ENCODE measurements around the gene FAM20C.

The FAM20C gene

DNA sequence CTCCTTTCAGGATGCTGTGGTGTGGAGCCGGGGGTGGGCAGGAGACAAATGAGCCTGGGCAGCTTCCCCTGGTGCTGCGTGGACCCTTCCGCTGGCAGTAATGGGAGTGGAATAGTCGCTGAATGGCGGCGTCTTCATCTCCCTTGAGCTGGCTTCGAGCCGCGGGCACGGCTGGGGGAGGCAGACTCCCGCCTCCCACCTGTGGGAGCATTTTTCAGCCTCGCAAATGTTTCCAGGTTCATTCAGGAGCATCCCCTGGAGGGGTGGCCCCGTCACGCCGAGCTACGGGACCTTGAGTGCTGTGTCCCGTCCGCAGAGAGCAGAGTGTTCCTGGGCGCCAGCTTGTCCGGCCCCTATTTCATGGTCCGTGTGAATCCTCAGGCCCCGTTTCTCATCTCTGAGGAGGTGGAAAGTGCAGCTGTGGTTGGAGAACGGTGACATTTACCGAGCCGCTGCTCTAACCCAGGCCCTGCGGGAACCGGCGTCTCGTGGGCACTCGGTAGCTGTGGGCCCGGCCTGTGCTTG, 18.1 kb downstream of the FAM20C start:
- H2AK5ac ChIP-seq (ENCODE audit: low read length, severe bottlenecking) = peak overlapping the region; percentile 75
- no peak overlapping the region for H3K14ac ChIP-seq (ENCODE audit: low read length in 2 of 2)
- no peak overlapping the region for H2BK120ac ChIP-seq (ENCODE audit: low read depth, low read length)
- H3K4me3 ChIP-seq (ENCODE audit: insufficient read depth in 1 of 2, low read depth in 1 of 2, low read length in 2 of 2) = no peak overlapping the region
- H3K27me3 ChIP-seq (ENCODE audit: control insufficient read depth in 1 of 2, insufficient read depth in 1 of 2, low read length in 2 of 2) = no peaks in the 10 kb centered on the region
- peaks cover 40% of the 10 kb centered on the region for H3K4me1 ChIP-seq (ENCODE audit: control insufficient read depth, insufficient read depth, low read depth, low read length)
- DNase-seq = no peak
- H2BK15ac ChIP-seq (ENCODE audit: low read depth, poor library complexity, severe bottlenecking) = no peak overlapping the region
- no peak overlapping the region for H2AFZ ChIP-seq (ENCODE audit: low read depth, low read length)
- no peak overlapping the region for H3K9ac ChIP-seq (ENCODE audit: low read length)
- no peak overlapping the region for H2BK5ac ChIP-seq (ENCODE audit: low read depth, low read length, poor library complexity, severe bottlenecking)
- WGBS = 93% methylated on average over 26 of the region's 31 CpGs
- H2BK12ac ChIP-seq (ENCODE audit: low read length in 2 of 2) = no peak overlapping the region
- no peak overlapping the region for H3K4ac ChIP-seq (ENCODE audit: low read depth in 1 of 2, low read length in 2 of 2)
- H4K91ac ChIP-seq (ENCODE audit: low read length) = no peak overlapping the region
- no peaks in the 10 kb centered on the region for H3K9me3 ChIP-seq (ENCODE audit: control insufficient read depth, low read length)
- H3K36me3 ChIP-seq (ENCODE audit: control insufficient read depth in 1 of 2, insufficient read depth in 2 of 2, low read depth in 1 of 2, low read length in 2 of 2) = peaks cover 44 to 80% of the 10 kb centered on the region in 2 experiments
- H3K23ac ChIP-seq (ENCODE audit: low read length in 2 of 2) = no peak overlapping the region
- H3K4me2 ChIP-seq (ENCODE audit: low read length, poor library complexity, severe bottlenecking) = no peak overlapping the region
- H3K27ac ChIP-seq (ENCODE audit: low read length, poor library complexity, severe bottlenecking) = no peak overlapping the region
- no peak overlapping the region for H4K8ac ChIP-seq (ENCODE audit: low read length)
- H3K18ac ChIP-seq (ENCODE audit: low read depth in 1 of 2, low read length in 2 of 2) = peak overlapping the region; percentile 4 to 21
- H3K79me1 ChIP-seq (replicated peaks; ENCODE audit: low read length, poor library complexity, severe bottlenecking) = peaks cover 27% of the 10 kb centered on the region

- no peak for DNase-seq
- H3K4ac ChIP-seq (ENCODE audit: low read depth in 1 of 2, low read length in 2 of 2) = no peak overlapping the region
- no peak overlapping the region for H2BK15ac ChIP-seq (ENCODE audit: low read depth, poor library complexity, severe bottlenecking)
- no peak overlapping the region for H2BK120ac ChIP-seq (ENCODE audit: low read depth, low read length)
- no peaks in the 10 kb centered on the region for H3K9me3 ChIP-seq (ENCODE audit: control insufficient read depth, low read length)
- no peaks in the 10 kb centered on the region for H3K27me3 ChIP-seq (ENCODE audit: control insufficient read depth in 1 of 2, insufficient read depth in 1 of 2, low read length in 2 of 2)
- H3K14ac ChIP-seq (ENCODE audit: low read length in 2 of 2) = no peak overlapping the region
- WGBS = 93% methylated on average over 19 of the region's 21 CpGs
- peak overlapping the region; percentile 54 for H2AK5ac ChIP-seq (ENCODE audit: low read length, severe bottlenecking)
- H3K4me2 ChIP-seq (ENCODE audit: low read length, poor library complexity, severe bottlenecking) = no peak overlapping the region
- H3K4me3 ChIP-seq (ENCODE audit: insufficient read depth in 1 of 2, low read depth in 1 of 2, low read length in 2 of 2) = no peak overlapping the region
- peaks cover 27% of the 10 kb centered on the region for H3K79me1 ChIP-seq (replicated peaks; ENCODE audit: low read length, poor library complexity, severe bottlenecking)
- H4K8ac ChIP-seq (ENCODE audit: low read length) = no peak overlapping the region
- no peak overlapping the region for H3K9ac ChIP-seq (ENCODE audit: low read length)
- H3K27ac ChIP-seq (ENCODE audit: low read length, poor library complexity, severe bottlenecking) = no peak overlapping the region
- no peak overlapping the region for H3K23ac ChIP-seq (ENCODE audit: low read length in 2 of 2)
- peaks cover 37 to 73% of the 10 kb centered on the region in 2 experiments for H3K36me3 ChIP-seq (ENCODE audit: control insufficient read depth in 1 of 2, insufficient read depth in 2 of 2, low read depth in 1 of 2, low read length in 2 of 2)
- H4K91ac ChIP-seq (ENCODE audit: low read length) = no peak overlapping the region
- H3K18ac ChIP-seq (ENCODE audit: low read depth in 1 of 2, low read length in 2 of 2) = no peak overlapping the region
- peaks cover 40% of the 10 kb centered on the region for H3K4me1 ChIP-seq (ENCODE audit: control insufficient read depth, insufficient read depth, low read depth, low read length)
- H2AFZ ChIP-seq (ENCODE audit: low read depth, low read length) = no peak overlapping the region
- H2BK5ac ChIP-seq (ENCODE audit: low read depth, low read length, poor library complexity, severe bottlenecking) = no peak overlapping the region
- H2BK12ac ChIP-seq (ENCODE audit: low read length in 2 of 2) = no peak overlapping the region
These were observed 18.8 kb downstream of the FAM20C start for GRCh38 chr7:211033-211714.

- Histone ChIP-seq H3K79me1 (replicated peaks; ENCODE audit: low read length, poor library complexity, severe bottlenecking) (peaks cover 26% of the 10 kb centered on the region), H2BK12ac (ENCODE audit: low read length in 2 of 2) (no peak overlapping the region), H3K27ac (ENCODE audit: low read length, poor library complexity, severe bottlenecking) (no peak overlapping the region), H4K8ac (ENCODE audit: low read length) (no peak overlapping the region), H2AK5ac (ENCODE audit: low read length, severe bottlenecking) (peak overlapping the region; percentile 54), H2BK5ac (ENCODE audit: low read depth, low read length, poor library complexity, severe bottlenecking) (no peak overlapping the region), H3K4me1 (ENCODE audit: control insufficient read depth, insufficient read depth, low read depth, low read length) (peaks cover 43% of the 10 kb centered on the region), H2BK120ac (ENCODE audit: low read depth, low read length) (no peak overlapping the region), H3K36me3 (ENCODE audit: control insufficient read depth in 1 of 2, insufficient read depth in 2 of 2, low read depth in 1 of 2, low read length in 2 of 2) (peaks cover 32 to 68% of the 10 kb centered on the region in 2 experiments), H3K27me3 (ENCODE audit: control insufficient read depth in 1 of 2, insufficient read depth in 1 of 2, low read length in 2 of 2) (no peaks in the 10 kb centered on the region), H3K9me3 (ENCODE audit: control insufficient read depth, low read length) (no peaks in the 10 kb centered on the region), H2BK15ac (ENCODE audit: low read depth, poor library complexity, severe bottlenecking) (no peak overlapping the region), H3K18ac (ENCODE audit: low read depth in 1 of 2, low read length in 2 of 2) (no peak overlapping the region), H4K91ac (ENCODE audit: low read length) (no peak overlapping the region), H2AFZ (ENCODE audit: low read depth, low read length) (no peak overlapping the region), H3K14ac (ENCODE audit: low read length in 2 of 2) (no peak overlapping the region), H3K4me3 (ENCODE audit: insufficient read depth in 1 of 2, low read depth in 1 of 2, low read length in 2 of 2) (no peak overlapping the region), H3K4me2 (ENCODE audit: low read length, poor library complexity, severe bottlenecking) (no peak overlapping the region), H3K23ac (ENCODE audit: low read length in 2 of 2) (no peak overlapping the region), H3K9ac (ENCODE audit: low read length) (no peak overlapping the region), H3K4ac (ENCODE audit: low read depth in 1 of 2, low read length in 2 of 2) (no peak overlapping the region)
- DNase-seq = no peak
- 89% methylated on average over 19 of the region's 19 CpGs for WGBS
These were observed 19.3 kb downstream of the FAM20C start for GRCh38 chr7:211715-212058.

GRCh38 chr7:212754-213153, 20.4 kb downstream of the FAM20C start:
- no peak overlapping the region for H3K14ac ChIP-seq (ENCODE audit: low read length in 2 of 2)
- no peak overlapping the region for H3K23ac ChIP-seq (ENCODE audit: low read length in 2 of 2)
- H2BK15ac ChIP-seq (ENCODE audit: low read depth, poor library complexity, severe bottlenecking) = no peak overlapping the region
- H4K8ac ChIP-seq (ENCODE audit: low read length) = no peak overlapping the region
- no peak overlapping the region for H3K4ac ChIP-seq (ENCODE audit: low read depth in 1 of 2, low read length in 2 of 2)
- H3K4me1 ChIP-seq (ENCODE audit: control insufficient read depth, insufficient read depth, low read depth, low read length) = peaks cover 47% of the 10 kb centered on the region
- H3K79me1 ChIP-seq (replicated peaks; ENCODE audit: low read length, poor library complexity, severe bottlenecking) = peaks cover 32% of the 10 kb centered on the region
- no peak overlapping the region for H4K91ac ChIP-seq (ENCODE audit: low read length)
- no peak overlapping the region for H3K4me3 ChIP-seq (ENCODE audit: insufficient read depth in 1 of 2, low read depth in 1 of 2, low read length in 2 of 2)
- H3K27ac ChIP-seq (ENCODE audit: low read length, poor library complexity, severe bottlenecking) = no peak overlapping the region
- H2AFZ ChIP-seq (ENCODE audit: low read depth, low read length) = no peak overlapping the region
- H2BK12ac ChIP-seq (ENCODE audit: low read length in 2 of 2) = no peak overlapping the region
- WGBS = 94% methylated on average over 14 of the region's 14 CpGs
- peaks cover 41 to 72% of the 10 kb centered on the region in 2 experiments for H3K36me3 ChIP-seq (ENCODE audit: control insufficient read depth in 1 of 2, insufficient read depth in 2 of 2, low read depth in 1 of 2, low read length in 2 of 2)
- no peak for DNase-seq
- H2BK5ac ChIP-seq (ENCODE audit: low read depth, low read length, poor library complexity, severe bottlenecking) = no peak overlapping the region
- no peak overlapping the region for H3K18ac ChIP-seq (ENCODE audit: low read depth in 1 of 2, low read length in 2 of 2)
- H2AK5ac ChIP-seq (ENCODE audit: low read length, severe bottlenecking) = no peak overlapping the region
- no peaks in the 10 kb centered on the region for H3K27me3 ChIP-seq (ENCODE audit: control insufficient read depth in 1 of 2, insufficient read depth in 1 of 2, low read length in 2 of 2)
- no peak overlapping the region for H3K9ac ChIP-seq (ENCODE audit: low read length)
- H3K9me3 ChIP-seq (ENCODE audit: control insufficient read depth, low read length) = no peaks in the 10 kb centered on the region
- no peak overlapping the region for H3K4me2 ChIP-seq (ENCODE audit: low read length, poor library complexity, severe bottlenecking)
- H2BK120ac ChIP-seq (ENCODE audit: low read depth, low read length) = no peak overlapping the region
